ENCODE measurements around the gene ADO. TPM values are rescaled to one million over a fixed set of nuclear protein-coding genes. Genes with fewer than 3 reads are reported as not detected.

Gene ADO
- total and polyA plus RNA-seq, 10 of the 15 experiments (the other 5 are each of a cell fraction or from before 2014, with no cell fraction given), result 4.3 to 44.6 (median 18.7) TPM

GRCh38 chr10:62843600-62843999 is 39.1 kb downstream of the ADO start:
- no peaks in the 10 kb centered on the region for H4K20me1 ChIP-seq (ENCODE audit: control insufficient read depth, insufficient read depth)
- ChIA-PET POLR2A (interaction anchor here (0.5 to 1.7 kb wide), 5 partner anchors 8 to 448 kb away, joined by 3 to 8 read pairs (median 4); no protein-coding TSS in a partner anchor), CTCF (interaction anchor here (0.7 to 1.5 kb wide), 9 partner anchors 9 to 877 kb away, joined by 3 to 12 read pairs (median 4); no protein-coding TSS in a partner anchor), RAD21 (ENCODE audit: unreplicated experiment) (interaction anchor here (0.7 to 1.8 kb wide), 7 partner anchors 9 to 314 kb away, joined by 3 to 10 read pairs (median 5); partner anchors contain the start of gene EGR2), SMC1A (ENCODE audit: uncharacterized antibody, unreplicated experiment) (interaction anchor here (0.6 to 2.0 kb wide), 12 partner anchors 9 to 679 kb away, joined by 3 to 22 read pairs (median 4); no protein-coding TSS in a partner anchor)
- no peaks in the 10 kb centered on the region for H3K36me3 ChIP-seq (ENCODE audit: control insufficient read depth in 2 of 2, insufficient read depth in 2 of 2, low read length in 1 of 2)
- no peak for TF ChIP-seq RAD51 (IDR thresholded peaks at IDR 0.05)
- TF ChIP-seq MLLT1 (IDR thresholded peaks at IDR 0.05), result peak; percentile 71; the same call in 1 of the 2 replicates
- TF ChIP-seq SRF (IDR thresholded peaks at IDR 0.05; ENCODE audit: low read depth in 2 of 2, low read length in 2 of 2), result peak in 1 of 2 experiments; percentile 87; a peak in 2 of 4 replicates
- no peak overlapping the region for H3K4me3 ChIP-seq
- BruUV-seq (replicated peaks), result no TSS peak
- no peak overlapping the region for H3K9ac ChIP-seq (ENCODE audit: control insufficient read depth, insufficient read depth, low read length)
- H3K4me1 ChIP-seq (ENCODE audit: control insufficient read depth, insufficient read depth, low read length), result no peaks in the 10 kb centered on the region
- H3K27ac ChIP-seq (ENCODE audit: control insufficient read depth, insufficient read depth), result no peak overlapping the region
- DNase-seq (ENCODE audit: low read depth, low spot score) (no peak), ATAC-seq (no peak), FAIRE-seq (no peak)
- H3K27me3 ChIP-seq (replicated peaks in 1 of 2; ENCODE audit: control insufficient read depth in 2 of 2, insufficient read depth in 2 of 2, low read length in 1 of 2), result no peaks in the 10 kb centered on the region
- H3K79me2 ChIP-seq (ENCODE audit: control insufficient read depth, insufficient read depth, low read length), result no peaks in the 10 kb centered on the region
- H3K9me3 ChIP-seq (replicated peaks; ENCODE audit: control insufficient read depth, insufficient read depth, low read length), result peaks cover 9% of the 10 kb centered on the region
- 91% methylated on average over 3 of the region's 3 CpGs for WGBS (ENCODE audit: insufficient coverage, insufficient replicate concordance, low lambda C conversion rate, missing lambda C conversion rate)
- in situ Hi-C loops (cut with MboI), result no loop called here
- H2AFZ ChIP-seq (ENCODE audit: control insufficient read depth, low read depth, low read length), result no peak overlapping the region
- intact Hi-C loops (cut with micrococcal nuclease; ENCODE audit: unreplicated experiment), result no loop called here
- no peak overlapping the region for H3K4me2 ChIP-seq (ENCODE audit: control insufficient read depth, insufficient read depth)

GRCh38 chr10:62844280-62845011 is 39.9 kb downstream of the ADO start:
- Histone ChIP-seq H3K27me3 (replicated peaks in 1 of 2; ENCODE audit: control insufficient read depth in 2 of 2, insufficient read depth in 2 of 2, low read length in 1 of 2) (no peaks in the 10 kb centered on the region), H3K9me3 (replicated peaks; ENCODE audit: control insufficient read depth, insufficient read depth, low read length) (peaks cover 9% of the 10 kb centered on the region), H4K20me1 (ENCODE audit: control insufficient read depth, insufficient read depth) (no peaks in the 10 kb centered on the region), H3K9ac (ENCODE audit: control insufficient read depth, insufficient read depth, low read length) (no peak overlapping the region), H3K79me2 (ENCODE audit: control insufficient read depth, insufficient read depth, low read length) (no peaks in the 10 kb centered on the region), H3K4me2 (ENCODE audit: control insufficient read depth, insufficient read depth) (no peak overlapping the region), H3K4me1 (ENCODE audit: control insufficient read depth, insufficient read depth, low read length) (no peaks in the 10 kb centered on the region), H2AFZ (ENCODE audit: control insufficient read depth, low read depth, low read length) (no peak overlapping the region), H3K4me3 (no peak overlapping the region), H3K36me3 (ENCODE audit: control insufficient read depth in 2 of 2, insufficient read depth in 2 of 2, low read length in 1 of 2) (no peaks in the 10 kb centered on the region), H3K27ac (ENCODE audit: control insufficient read depth, insufficient read depth) (no peak overlapping the region)
- ChIA-PET SMC1A (ENCODE audit: uncharacterized antibody, unreplicated experiment) (interaction anchor here (0.7 to 1.8 kb wide), 3 partner anchors 26 to 312 kb away, joined by 3 to 5 read pairs (median 5); no protein-coding TSS in a partner anchor), RAD21 (ENCODE audit: unreplicated experiment) (no interaction called here), POLR2A (no interaction called here), CTCF (interaction anchor here (1.0 to 1.2 kb wide), 2 partner anchors 25 to 876 kb away, joined by 3 to 4 read pairs; no protein-coding TSS in a partner anchor)
- intact Hi-C loops (cut with micrococcal nuclease; ENCODE audit: unreplicated experiment) (no loop called here), in situ Hi-C loops (cut with MboI) (no loop called here)
- no peak for ATAC-seq
- BruUV-seq (replicated peaks), result no TSS peak
- FAIRE-seq, result no peak
- DNase-seq (ENCODE audit: low read depth, low spot score), result no peak
- whole genome bisulfite sequencing (ENCODE audit: insufficient coverage, insufficient replicate concordance, low lambda C conversion rate, missing lambda C conversion rate), result 34% methylated on average over 7 of the region's 7 CpGs
- TF ChIP-seq BHLHE40 (IDR thresholded peaks at IDR 0.05; ENCODE audit: borderline replicate concordance in 1 of 2, low read depth in 2 of 2, low read length in 1 of 2) (no peak), BRCA1 (IDR thresholded peaks at IDR 0.05; ENCODE audit: low read depth, low read length) (no peak), IKZF1 (conservative IDR thresholded peaks at IDR 0.05) (0 out of 2 replicates have a peak, but pooled peaks have one; percentile 7), SMAD5 (IDR thresholded peaks at IDR 0.05; ENCODE audit: low read depth) (no peak), ATF7 (IDR thresholded peaks at IDR 0.05; ENCODE audit: low read depth) (0 out of 2 replicates have a peak, but pooled peaks have one; percentile 10), RBBP5 (conservative IDR thresholded peaks at IDR 0.05) (no peak), CHD2 (IDR thresholded peaks at IDR 0.05; ENCODE audit: borderline replicate concordance, low read depth, low read length) (no peak), SMAD1 (IDR thresholded peaks at IDR 0.05; ENCODE audit: low read depth, partially characterized antibody) (no peak), GABPA (IDR thresholded peaks at IDR 0.05; ENCODE audit: low read depth) (no peak), YBX1 (IDR thresholded peaks at IDR 0.05) (no peak), HDGF (IDR thresholded peaks at IDR 0.05) (no peak)
